Measurements from ENCODE around the gene HLCS.

GRCh38 chr21:36891692-36892091 lies 74.8 kb downstream of the HLCS start:
- TF ChIP-seq EZH2 (IDR thresholded peaks at IDR 0.05; ENCODE audit: low read length, missing control alignments) (no peak), CTCF (conservative IDR thresholded peaks at IDR 0.05 in 1 of 2, IDR thresholded peaks at IDR 0.05 in 1 of 2; ENCODE audit: low read depth in 1 of 2, low read length in 2 of 2) (no peak)
